ENCODE measurements around the gene GBX2. TPM values are rescaled to one million over a fixed set of nuclear protein-coding genes. Genes with fewer than 3 reads are reported as not detected.

The GBX2 gene
- total and polyA plus RNA-seq, 2 donors (not counting 1 experiment from before 2014, with no cell fraction given) = not detected

GRCh38 chr2:236117401-236117800, 50.8 kb downstream of the GBX2 start:
- ChIA-PET POLR2A (no interaction called here), CTCF (no interaction called here)
- Mint-ChIP-seq H3K9me3 (ENCODE audit: insufficient read depth) (no peaks in the 10 kb centered on the region), H3K4me3 (no peak overlapping the region), H3K27ac (no peak overlapping the region), H3K4me1 (no peaks in the 10 kb centered on the region), H3K27me3 (peaks cover 11% of the 10 kb centered on the region)
- H3K27ac ChIP-seq (ENCODE audit: low read length in 2 of 2) = no peak overlapping the region
- peaks cover 0 to 13% (median 0%) of the 10 kb centered on the region in 3 donors for H3K9me3 ChIP-seq (ENCODE audit: control extremely low read depth in 1 of 3, control insufficient read depth in 2 of 3, insufficient read depth in 1 of 3, low read length in 2 of 3)
- no peak overlapping the region for H3K4me2 ChIP-seq (replicated peaks; ENCODE audit: low read depth, low read length, poor library complexity, severe bottlenecking)
- H3K9ac ChIP-seq (ENCODE audit: low read length) = no peak overlapping the region
- H3K27me3 ChIP-seq (replicated peaks in 1 of 4; ENCODE audit: control extremely low read depth in 1 of 4, control insufficient read depth in 3 of 4, insufficient read depth in 4 of 4, low read length in 3 of 4) = no peaks in the 10 kb centered on the region
- no peaks in the 10 kb centered on the region for H3K79me2 ChIP-seq (ENCODE audit: control insufficient read depth, insufficient read depth, low read length)
- WGBS (ENCODE audit: insufficient coverage) = 92% methylated on average over 4 of the region's 10 CpGs
- no peak for ATAC-seq (ENCODE audit: low read depth)
- H4K20me1 ChIP-seq (ENCODE audit: control insufficient read depth, insufficient read depth, low read length, poor library complexity, severe bottlenecking) = no peaks in the 10 kb centered on the region
- H3K36me3 ChIP-seq (replicated peaks in 1 of 2; ENCODE audit: control extremely low read depth in 1 of 2, control insufficient read depth in 1 of 2, extremely low read depth in 1 of 2, insufficient read depth in 2 of 2, low read length in 1 of 2) = no peaks in the 10 kb centered on the region
- H3K4me3 ChIP-seq (ENCODE audit: control extremely low read depth in 1 of 5, extremely low read depth in 1 of 5, insufficient read depth in 1 of 5, low read depth in 2 of 5, low read length in 4 of 5) = no peak overlapping the region
- no peak overlapping the region for H2AFZ ChIP-seq (ENCODE audit: insufficient read depth, low read depth, low read length, poor library complexity, severe bottlenecking)
- no peak for TF ChIP-seq CTCF (IDR thresholded peaks at IDR 0.05)
- no peak for TF ChIP-seq EZH2 (IDR thresholded peaks at IDR 0.05; ENCODE audit: borderline replicate concordance, insufficient read depth, low read depth, low read length, poor library complexity, severe bottlenecking)
- intact Hi-C loops (cut with micrococcal nuclease) = no loop called here
- no peak for DNase-seq
- no peaks in the 10 kb centered on the region for H3K4me1 ChIP-seq (ENCODE audit: control insufficient read depth in 2 of 2, insufficient read depth in 2 of 2, low read length in 2 of 2)

Small RNA genes within 50 kb of the gene (small RNA-seq; reads per million reads assigned to genes)
- gene RF00019 (ENCODE audit: insufficient read length, low read depth, low replicate concordance) (not detected), gene RNU1-31P (ENCODE audit: insufficient read length, low read depth, low replicate concordance) (not detected)

Other genes starting within 250 kb of the GBX2 start
- gene ASB18, start 96.0 kb upstream of the GBX2 start, total RNA-seq = not detected in 2 replicates
- gene ASB18, start 96.0 kb upstream of the GBX2 start, polyA plus RNA-seq = not detected in 2 replicates

Measured in B cell (primary cell).